GM21723 (cell line): ENCODE measurements around the gene SCN9A.
A peak's percentile ranks its signal among the peaks of the same experiment; 100 is the strongest.
"Not testable (repeated sequence)": the region's sequence is repeated elsewhere in the genome, so short reads cannot be mapped to it uniquely, and the experiment has no call there.

Experiments
- ATAC-seq: cut with Tn5 transposase; IDR thresholded peaks from one replicate; pipeline ENCODE4 v1.9.1; 2021; ENCODE audit warnings: mild to moderate bottlenecking, moderate library complexity; ENCODE audit not compliant: unreplicated experiment

SCN9A gene

GRCh38 chr2:166335284-166335683 lies 40.5 kb downstream of the SCN9A start:
- ATAC-seq: no peak

GRCh38 chr2:166334805-166335204 lies 40.9 kb downstream of the SCN9A start:
- no peak for ATAC-seq

GRCh38 chr2:166333801-166334200 lies 41.9 kb downstream of the SCN9A start:
- no peak for ATAC-seq

- ATAC-seq: no peak
Measured at GRCh38 chr2:166332106-166332505, 43.6 kb downstream of the SCN9A start.

GRCh38 chr2:166331468-166331867 lies 44.3 kb downstream of the SCN9A start:
- no peak for ATAC-seq

GRCh38 chr2:166329465-166329864 lies 46.3 kb downstream of the SCN9A start:
- ATAC-seq: no peak

- ATAC-seq: no peak
Measured at GRCh38 chr2:166328147-166328546, 47.6 kb downstream of the SCN9A start.

GRCh38 chr2:166321076-166321475 lies 54.7 kb downstream of the SCN9A start:
- no peak for ATAC-seq

- ATAC-seq: no peak
Measured at GRCh38 chr2:166314022-166314759, 61.6 kb downstream of the SCN9A start.

GRCh38 chr2:166312863-166313262 lies 62.9 kb downstream of the SCN9A start:
- ATAC-seq: not testable (repeated sequence)

GRCh38 chr2:166307326-166307725 lies 68.4 kb downstream of the SCN9A start:
- ATAC-seq: no peak

- no peak for ATAC-seq
Measured at GRCh38 chr2:166304656-166305055, 71.1 kb downstream of the SCN9A start.

- ATAC-seq: no peak
Measured at GRCh38 chr2:166302036-166302435, 73.7 kb downstream of the SCN9A start.

- no peak for ATAC-seq
Measured at GRCh38 chr2:166297951-166298350, 77.8 kb downstream of the SCN9A start.

GRCh38 chr2:166293984-166294383 lies 81.8 kb downstream of the SCN9A start:
- no peak for ATAC-seq

GRCh38 chr2:166285215-166285614 lies 90.5 kb downstream of the SCN9A start:
- no peak for ATAC-seq

- ATAC-seq: no peak
Measured at GRCh38 chr2:166284359-166284758, 91.4 kb downstream of the SCN9A start.

- peak; percentile 77 for ATAC-seq
Measured at GRCh38 chr2:166282154-166282553, 93.6 kb downstream of the SCN9A start.

GRCh38 chr2:166278856-166279255 lies 96.9 kb downstream of the SCN9A start:
- ATAC-seq: no peak

GRCh38 chr2:166270376-166270775 lies 105.4 kb downstream of the SCN9A start:
- no peak for ATAC-seq

GRCh38 chr2:166269322-166269721 lies 106.4 kb downstream of the SCN9A start:
- ATAC-seq: no peak

GRCh38 chr2:166257859-166258258 lies 117.9 kb downstream of the SCN9A start:
- no peak for ATAC-seq

GRCh38 chr2:166256896-166257295 lies 118.8 kb downstream of the SCN9A start:
- no peak for ATAC-seq
